HCEC 1CT (cell line): ENCODE measurements around the gene PREX1.

Source experiments
- DNase-seq: peaks from one replicate; pipeline ENCODE4 v3.0.0-alpha.2; 2017

Gene PREX1

DNA sequence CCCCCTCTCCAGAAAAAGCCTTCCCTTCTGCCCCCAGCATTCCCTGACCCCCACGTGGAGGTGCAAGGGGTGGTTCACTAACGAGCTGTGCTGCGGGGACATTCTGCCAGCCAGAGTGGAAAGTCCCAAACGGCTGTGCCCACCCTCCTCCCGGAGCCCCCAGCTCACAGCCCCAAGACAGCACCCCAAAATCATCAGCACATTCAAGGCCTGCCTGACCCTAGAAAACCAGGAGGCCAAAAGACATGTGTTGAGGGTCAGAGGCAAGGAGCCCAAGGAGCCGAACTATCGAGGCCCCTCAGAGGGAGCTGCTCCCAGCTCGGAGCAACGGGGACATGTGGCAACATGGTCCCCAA is 197.9 kb downstream of the PREX1 start:
- no peak for DNase-seq

DNA sequence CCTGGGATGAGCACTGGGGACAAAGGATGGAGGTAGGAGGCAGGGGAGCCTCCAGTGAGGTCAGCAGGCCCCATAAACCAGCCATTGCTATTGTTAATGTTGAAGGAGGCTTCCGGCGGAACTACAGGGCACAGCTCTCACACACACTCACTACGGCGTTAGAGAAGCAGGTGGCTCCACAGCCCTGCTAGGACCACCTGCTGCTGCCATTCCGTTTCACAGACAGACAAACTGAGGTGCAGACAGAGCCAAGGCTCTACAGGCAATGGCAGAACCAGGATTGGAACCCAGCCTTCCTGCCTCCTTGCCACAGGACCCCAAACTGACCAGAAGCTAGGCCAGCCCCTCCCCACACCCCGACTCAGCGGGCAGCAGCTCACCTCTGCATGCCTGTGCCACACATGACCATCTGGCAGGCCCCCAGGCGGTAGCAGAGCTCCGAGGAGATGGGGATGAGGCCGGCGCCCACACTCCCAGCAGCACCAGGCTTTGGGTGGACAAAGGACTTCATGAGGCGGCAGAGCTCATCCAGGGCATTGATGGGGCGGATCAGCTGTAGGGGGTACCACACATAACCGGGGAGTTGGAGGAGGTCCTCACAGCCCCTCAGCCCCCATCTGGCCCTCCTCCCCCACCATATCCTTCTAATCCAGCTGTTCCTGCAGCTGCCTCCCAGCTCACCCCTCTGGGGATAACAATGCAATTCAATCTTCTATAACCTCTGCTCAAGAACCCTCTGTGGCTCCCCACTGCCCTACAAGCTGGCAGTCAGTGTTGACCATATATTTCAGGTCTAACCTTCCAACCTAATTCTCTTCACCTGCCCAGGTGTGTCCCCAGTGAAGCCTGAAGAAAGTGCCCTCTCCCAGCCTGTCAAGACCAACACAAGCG is 198.5 kb downstream of the PREX1 start:
- DNase-seq = no peak

DNA sequence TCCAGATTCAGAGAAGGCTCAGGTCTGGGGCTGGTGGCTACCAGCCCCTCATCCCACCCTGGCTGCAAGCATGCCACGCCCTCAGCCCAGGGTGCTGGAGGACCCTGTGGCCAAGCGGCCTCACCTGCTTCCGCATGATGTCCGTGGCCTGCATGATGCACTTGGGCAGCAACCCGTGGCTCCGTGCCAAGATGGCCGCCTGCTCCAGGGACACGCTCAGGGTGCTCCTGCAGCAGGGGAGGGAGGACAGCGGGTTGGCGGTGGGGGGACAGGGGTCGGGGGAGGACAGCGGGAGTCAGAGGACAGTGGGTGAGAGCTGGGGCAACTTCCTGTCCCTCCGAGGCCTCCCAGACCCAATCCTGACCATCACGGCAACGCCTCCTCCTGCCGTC is 200.1 kb downstream of the PREX1 start:
- DNase-seq = no peak

DNA sequence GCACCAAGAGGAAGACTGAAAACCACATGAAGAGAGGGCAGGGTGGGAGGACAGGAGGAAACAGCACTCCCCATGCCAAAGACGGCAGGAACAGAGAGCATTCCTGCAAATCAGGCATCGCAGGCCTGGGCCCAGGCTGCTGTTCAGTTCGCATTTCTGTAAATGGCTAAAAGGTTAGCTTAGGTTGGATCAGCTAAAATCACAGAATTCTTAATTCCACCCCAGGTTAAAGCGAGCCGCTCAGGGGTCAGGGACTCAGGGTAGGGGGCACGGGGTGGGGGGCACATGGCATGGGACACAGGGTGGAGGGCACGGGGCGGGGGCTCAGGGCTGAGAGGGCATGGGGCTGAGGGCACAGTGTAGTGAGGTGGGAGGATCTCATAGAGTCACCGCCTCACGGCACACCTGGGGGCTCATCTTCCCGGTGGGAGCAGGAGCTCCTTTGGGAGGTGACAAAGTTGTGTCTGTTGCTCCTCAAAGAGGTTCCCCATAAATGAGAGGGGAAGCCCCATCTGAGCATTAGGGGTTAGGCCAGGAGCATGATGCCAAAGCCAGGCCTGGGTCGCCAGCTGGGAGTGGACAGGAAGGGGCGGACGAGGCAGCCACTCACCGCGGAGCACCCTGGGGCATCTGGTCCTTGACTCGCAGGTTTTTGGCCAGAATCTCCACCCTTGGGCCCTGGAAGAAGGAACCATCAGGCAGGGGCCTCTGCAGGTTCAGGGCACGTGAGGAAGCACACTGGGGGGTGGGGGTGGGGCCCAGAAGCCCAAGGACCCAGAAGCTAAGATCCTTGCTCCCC is 200.7 kb downstream of the PREX1 start:
- no peak for DNase-seq

DNA sequence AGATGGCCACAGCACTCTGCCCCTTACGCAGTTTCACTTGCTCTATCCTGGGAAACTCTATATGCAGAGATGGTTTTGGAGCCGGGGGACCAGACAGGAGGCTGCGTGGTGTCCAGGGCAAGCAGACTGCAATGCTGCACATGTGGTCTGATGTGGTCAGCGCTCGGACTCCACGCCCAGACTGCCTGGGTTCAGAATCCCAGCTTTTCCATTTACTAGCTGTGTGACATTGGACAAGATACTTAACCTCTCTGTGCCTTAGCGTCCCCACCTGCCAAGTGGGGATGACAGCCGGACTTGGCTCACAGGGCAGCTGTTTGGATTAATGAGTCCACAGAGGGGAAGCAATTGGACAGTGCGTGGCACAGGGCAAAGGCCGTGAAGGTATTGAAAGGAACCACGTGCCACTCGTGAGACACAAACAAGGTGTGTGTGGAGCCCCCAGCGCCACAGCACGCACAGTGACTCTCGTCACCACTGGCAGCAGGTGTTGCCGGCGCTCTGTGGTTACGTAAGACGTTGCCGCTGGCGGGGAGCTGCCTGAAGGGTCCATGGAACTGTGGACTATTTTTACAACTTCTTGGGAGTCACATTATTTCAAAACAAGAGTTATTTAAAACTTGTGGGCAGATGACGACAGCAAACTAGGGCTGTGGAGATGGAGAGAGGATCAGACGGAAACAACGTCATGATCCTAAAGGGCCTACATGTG is 201.4 kb downstream of the PREX1 start:
- no peak for DNase-seq

DNA sequence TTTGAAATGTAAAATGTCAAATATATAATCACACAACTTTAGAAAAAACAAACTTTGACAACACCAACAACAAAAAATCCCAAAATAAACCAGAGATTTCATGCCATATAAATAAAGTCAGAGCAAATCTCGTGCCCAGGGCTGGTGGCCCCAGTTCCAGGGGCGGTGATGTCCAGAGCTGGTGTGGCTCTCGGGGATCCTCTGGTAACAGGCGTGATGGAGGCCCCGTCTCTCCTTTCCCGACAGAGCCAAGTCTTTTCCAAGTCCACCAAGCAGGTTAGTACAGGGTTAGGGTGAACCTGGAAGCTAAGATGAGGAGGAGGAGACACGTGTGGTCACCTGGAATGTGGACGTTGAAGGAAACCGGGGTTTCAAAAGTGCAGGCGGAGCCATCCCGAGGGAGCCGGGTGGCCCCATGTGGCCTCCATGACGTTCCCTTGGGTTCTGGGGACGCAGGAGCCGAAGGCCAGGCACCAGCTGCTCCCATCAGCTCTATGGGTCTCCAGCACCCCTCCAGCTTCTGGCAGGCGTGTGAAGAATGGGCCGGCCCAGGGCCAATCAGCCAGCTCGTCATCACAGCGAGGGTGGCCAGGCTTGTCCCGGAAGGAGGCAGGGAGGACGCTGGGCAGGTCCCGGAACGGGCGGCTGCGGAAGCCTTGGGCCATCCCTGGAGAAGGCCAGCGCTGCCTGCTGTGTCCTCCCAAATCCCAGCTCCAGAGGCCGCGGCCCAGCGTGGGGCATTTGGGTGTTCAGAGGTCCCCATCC is 202.5 kb downstream of the PREX1 start:
- no peak for DNase-seq

DNA sequence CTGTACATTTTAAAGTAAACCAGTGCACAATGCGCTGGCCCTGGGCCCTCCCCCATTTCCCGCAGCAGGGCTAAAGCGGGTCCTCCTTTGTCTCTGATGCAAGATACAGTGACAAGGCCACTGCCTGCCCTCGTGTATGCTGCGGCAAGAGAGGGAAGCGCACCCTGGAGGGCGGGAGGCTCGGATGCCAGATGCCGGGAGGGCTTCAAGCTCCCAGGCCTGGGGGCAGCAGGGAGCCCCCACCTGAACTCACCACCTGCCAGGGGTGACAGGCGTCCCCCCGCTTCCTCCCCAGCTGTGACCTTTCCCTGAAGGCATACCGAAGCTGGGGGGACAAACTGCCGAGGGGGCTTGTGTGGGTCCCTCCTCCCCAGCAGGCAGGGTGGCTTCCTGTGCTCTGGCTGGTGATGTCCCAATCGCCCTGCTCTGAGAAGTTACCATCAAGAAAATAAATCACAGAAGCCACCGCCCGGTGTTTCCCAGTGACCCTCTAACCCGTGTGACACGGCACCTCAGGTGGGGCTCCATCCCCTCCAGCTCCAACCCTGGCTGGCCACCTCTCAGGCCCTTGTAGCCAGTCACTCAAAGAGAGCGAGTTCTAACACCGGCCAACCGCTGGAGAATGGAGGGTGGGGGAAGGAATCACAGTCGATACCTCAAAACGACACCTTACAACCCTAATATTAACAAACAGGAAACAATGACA is 203.3 kb downstream of the PREX1 start:
- DNase-seq = no peak

DNA sequence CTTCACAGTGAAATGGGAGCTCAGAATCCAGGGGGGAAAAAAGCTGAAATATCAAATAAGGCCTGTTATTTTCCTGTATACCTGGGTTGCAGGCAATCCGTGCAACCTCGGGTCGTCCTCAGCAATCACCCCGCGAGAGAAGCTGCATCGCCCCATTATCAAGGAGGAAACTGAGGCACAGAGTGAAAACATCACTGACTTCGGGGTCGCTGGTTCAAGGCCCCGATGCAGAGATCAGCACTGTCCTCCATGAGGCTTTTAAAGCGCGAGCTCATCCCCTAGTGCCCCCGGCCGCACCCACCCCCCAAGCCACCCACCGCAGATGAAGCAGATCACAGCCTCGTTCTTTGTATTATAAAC is 203.9 kb downstream of the PREX1 start:
- no peak for DNase-seq

DNA sequence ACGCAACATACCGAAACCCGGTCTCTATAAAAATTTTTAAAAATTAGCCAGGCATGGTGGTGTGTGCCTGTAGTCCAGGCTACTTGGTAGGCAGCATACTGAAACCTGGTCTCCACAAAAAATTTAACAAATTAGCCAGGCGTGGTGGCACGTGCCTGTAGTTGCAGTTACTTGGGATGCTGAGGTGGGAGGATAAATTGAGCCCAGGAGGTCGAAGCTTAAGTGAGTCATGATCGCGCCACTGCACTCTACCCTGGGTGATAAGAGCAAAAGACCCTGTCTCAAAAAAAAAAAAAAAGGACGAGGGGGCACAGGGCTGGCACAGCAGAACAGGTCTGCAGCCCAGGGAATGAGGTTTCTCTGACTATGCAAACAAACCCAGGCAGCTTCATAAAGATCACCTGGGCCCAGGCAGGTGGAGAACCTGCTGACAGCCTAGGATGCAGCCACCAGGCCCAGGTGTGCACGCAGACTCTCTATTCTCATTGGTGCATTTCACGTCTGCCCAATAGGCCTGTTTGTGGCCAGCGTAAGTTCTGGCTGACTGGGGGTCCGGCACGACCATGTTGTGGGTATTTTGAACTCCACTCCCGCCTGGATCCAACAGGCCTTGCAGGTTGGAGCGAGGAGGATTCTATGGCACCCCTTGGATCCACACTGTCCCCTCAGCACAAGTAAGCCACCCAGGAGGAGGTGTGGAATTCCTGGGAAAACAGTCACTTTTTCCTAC is 204.5 kb downstream of the PREX1 start:
- no peak for DNase-seq

DNA sequence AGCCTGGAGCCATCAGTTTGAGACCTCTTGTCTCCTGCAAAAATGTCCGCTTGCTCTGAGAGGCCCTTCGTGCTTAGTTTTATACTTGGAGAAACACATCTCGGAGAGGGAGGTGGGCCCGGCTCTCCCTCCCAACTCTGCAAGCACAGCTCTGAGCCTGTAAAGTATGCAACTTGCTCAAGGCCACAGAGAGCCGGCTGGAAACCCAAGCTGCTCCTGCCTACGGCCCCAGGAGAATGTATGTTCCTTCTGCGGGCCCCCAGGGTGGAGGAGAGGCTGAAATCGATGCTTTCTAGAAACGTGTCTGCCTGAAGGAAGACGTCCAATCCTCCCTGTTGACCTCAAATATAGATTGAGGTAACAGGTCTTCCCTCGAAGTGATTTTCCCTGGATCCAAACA is 205.4 kb downstream of the PREX1 start:
- no peak for DNase-seq

DNA sequence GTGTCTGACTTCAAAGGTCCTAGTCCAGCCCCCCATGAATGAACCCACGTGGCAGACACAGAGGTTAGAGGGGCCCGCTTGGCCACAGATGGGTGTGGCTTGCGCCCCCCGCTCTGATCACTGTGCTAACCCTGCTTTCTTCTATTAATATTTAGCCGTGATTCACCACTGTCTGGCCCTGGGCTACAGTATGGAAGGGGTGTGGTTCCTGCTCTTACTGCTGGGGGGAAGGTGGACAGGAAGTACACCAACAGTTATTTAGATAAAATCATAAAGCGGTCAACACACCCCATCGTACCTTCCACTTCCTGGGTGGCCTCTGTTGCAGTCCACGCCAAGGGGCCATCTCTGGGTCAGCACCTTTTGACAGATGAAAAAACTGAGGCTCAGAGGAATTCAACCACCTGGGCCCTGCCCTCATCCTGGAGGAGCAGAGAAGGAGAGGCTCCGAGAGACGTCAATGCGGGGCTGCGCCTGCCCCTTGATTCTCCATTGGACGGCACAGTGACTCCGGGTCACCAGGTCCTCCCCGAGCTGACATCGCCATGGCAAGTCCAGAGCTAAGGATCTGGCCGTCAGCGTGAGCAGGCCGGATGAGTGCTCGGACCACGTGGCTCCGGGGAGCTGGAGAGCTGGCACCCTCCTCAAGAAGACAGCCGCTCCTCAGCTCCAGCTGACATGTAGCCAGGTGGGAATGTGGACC is 206.3 kb downstream of the PREX1 start:
- peak; percentile 25 for DNase-seq

DNA sequence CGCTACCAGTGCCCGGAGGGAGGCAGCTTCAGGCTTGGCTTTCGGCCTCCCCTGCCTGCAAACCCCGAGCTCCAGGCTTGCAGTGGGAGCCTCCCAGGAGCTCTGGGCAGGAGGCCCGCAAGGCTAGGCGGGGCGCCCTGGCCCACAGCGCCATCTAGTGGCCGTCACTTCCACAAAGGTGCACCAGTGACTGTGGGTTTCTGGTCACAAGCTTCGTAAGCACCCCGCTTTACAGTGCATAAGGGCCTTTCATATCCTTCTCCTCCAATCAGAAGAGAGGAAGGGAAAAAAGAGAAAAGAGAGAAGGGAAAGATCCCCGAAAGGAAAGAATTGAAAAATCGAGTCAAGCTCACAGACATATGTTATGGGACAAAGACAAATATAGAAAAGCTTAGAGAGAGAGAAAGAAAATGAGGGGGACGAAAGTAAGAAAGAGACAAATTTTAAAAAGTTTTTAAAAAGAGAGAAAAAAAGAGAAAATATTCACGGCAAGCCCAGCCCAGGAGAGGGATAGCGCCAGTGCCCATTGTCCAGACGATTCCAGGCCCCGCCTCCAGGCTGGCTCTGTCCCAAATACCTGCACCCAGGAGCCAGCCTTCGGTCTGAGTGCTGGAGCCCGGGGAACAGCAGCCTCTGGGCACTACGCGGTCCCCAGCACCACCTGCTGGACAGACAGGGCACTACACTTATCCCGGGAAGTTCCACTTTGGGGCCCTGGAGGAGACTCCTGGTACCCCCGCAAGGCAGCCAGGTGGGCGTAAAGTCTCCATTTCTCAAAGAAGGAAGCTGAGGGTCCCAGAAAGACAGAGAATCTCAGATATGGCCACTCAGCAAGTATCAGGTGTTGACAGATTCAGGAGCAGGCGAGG is 207.1 kb downstream of the PREX1 start:
- DNase-seq = peak; percentile 49

DNA sequence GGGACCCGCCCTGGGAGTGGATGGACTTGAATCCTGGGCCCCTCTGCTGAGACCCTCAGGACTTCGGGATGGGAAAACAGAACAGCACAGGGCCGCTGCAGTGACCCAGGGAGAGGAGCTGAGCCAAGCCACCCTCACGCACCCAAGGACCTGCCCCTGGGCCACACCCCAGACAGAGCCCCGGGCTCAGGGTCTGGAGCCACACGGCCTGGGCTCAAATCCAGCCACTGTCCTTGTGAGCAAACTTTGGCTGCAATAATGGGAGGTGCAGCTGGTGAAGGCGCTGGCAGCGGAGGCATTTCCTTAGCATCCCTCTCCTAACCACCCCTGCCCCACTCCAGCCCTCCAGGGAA is 207.7 kb downstream of the PREX1 start:
- DNase-seq = no peak

DNA sequence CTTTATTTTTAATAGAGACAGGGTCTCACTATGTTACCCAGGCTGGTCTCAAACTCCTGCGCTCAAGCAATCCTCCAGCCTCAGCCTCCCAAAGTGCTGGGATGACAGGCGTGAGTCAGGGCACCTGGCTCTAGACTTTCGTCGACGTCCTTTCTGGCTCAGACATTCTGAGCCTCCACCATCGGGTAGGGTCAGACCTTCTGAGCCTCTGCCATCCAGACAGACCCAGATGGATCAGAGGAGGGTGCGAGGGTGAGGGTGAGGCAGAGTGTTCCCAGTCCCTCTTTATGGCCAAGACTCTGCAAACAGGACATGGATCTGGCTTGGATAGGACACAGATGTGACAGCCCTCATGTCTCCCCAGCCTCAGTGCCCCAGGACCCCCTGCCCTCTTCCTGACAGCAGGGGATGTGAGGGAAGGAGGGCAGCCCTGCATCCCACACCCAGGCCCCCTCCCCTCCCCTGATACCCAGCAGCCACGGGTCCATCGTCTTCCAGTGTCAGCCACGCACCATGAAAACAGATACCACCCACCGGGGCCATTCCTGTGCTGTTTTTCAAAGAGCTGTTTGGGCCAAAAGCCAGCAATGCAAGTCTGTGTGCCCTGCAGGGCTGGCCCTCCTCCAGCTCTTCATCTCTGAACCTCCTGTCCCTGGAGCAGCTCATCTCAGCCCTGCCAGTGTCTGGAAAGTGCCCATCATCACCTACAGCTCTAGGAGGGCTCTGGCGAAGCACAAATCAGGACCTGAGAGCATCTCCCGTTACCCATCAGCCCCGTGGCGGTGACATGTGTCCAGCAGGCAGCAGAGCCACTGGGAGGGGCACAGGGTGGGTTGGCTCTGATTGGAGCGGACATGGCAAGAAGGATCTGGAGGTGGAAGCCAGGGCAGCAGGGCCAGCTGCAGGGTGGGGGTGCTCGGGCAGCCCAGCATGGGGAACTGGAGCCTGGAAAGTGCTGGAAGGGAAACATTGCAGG is 208.4 kb downstream of the PREX1 start:
- DNase-seq = no peak

DNA sequence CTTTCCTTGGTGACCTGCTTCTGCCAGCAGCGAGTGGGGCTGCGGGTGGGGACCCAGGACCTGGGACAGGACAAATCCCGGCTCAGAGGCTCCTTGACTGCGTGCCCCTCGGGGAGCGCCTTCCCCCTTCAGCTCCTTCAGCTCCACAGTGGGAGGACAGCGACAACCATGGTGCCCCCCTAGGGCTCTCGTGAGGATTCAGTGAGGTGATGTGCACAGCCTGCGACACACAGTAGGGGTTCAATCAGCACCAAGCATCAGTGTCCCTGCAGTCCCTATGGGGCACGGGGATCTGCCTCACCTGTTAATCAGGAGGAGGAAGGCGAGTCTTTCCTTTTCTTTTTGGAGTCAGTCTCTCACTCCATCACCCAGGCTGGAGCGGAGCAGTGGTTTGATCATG is 209.2 kb downstream of the PREX1 start:
- no peak for DNase-seq

DNA sequence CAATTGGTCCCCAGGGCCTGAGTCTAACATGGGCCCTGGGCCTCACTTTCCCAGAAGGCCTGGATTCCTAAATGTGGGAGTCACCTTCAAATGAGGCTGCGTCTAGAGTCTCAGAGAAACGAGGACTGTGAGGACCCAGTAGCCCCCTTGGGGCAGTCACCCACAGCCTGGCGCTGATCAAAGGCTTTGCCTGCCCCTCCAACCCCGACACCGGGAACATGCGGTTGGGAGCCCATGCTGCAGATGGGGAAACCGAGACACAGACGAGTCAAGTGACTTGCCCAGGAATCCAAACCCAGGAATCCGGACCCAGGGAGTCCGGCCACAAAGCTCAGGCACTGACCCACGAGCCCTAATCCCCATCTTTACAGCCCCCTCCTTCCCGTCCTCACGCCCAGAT is 209.7 kb downstream of the PREX1 start:
- no peak for DNase-seq

DNA sequence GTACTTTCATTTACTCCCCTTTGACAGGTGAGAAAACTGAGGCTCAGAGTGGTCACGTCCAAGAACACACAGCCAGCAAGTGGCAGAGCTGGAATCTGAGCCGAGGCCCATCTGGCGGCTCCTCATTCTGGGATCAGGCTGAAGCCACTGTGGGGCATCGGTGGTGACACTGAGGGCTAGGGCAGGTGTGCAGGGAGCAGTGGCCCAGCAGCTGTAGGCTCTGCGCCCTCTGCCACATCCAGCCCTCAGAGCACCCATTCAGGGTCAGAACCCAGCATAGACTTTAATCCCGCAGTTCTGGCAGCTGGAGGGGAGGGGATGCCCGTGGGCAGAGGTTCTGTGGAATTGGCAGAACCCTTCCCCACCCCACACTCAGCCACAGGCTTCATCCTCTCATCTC is 210.3 kb downstream of the PREX1 start:
- DNase-seq = no peak

DNA sequence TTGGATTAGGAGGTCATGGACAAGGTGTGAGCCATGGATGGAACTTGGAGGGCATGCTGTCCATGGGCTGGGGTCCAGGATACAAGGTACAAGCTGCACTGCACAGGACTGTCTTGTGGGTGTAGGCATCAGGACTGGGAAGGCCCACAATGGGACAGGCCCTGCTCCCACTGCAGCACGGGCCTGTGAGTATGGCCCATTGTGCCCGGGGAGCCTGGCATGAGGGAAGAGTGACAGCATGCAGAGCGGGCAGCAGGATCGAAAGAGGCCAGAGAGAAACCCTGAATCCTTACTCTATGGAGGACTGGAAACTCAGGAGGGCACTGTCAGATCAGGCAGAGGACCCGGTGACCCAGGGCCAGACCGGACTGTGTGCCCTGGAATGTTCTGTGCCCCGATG is 211.3 kb downstream of the PREX1 start:
- no peak for DNase-seq

DNA sequence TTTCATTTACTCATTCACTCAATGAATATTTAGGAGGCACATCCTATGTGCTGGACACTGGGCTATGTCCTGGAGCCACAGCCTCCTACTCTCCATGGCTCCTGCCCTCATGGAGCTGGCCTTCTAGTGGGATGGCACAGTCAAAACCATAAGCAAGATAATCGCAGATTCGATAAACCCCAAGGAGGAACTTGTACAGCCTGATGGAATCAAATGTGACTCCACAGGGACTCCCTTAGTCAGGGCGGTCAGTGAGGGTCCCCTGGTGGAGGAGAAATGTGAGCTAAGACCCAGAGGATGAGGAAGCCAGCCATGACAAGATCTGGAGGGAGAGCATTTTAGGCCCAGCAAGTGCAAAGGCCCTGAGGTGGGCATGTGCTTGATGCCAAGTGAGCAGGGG is 211.9 kb downstream of the PREX1 start:
- DNase-seq = no peak
